ENCODE results near the gene SERTAD2. TPM values are rescaled to one million over a fixed set of nuclear protein-coding genes. Genes with fewer than 3 reads are reported as not detected.

Gene SERTAD2
- total and polyA plus RNA-seq, 2 experiments from 2014 or later, result 6.2 to 6.4 TPM

GRCh38 chr2:64698177-64698643 lies 44.5 kb upstream of the SERTAD2 start:
- Mint-ChIP-seq H3K4me1 (peaks cover 12% of the 10 kb centered on the region), H3K27ac (no peak overlapping the region), H3K36me3 (ENCODE audit: low read depth) (no peaks in the 10 kb centered on the region; the same call in 2 of the 3 replicates), H3K27me3 (ENCODE audit: insufficient read depth, low read depth, poor library complexity) (no peaks in the 10 kb centered on the region), H3K4me3 (no peak overlapping the region), H3K9me3 (no peaks in the 10 kb centered on the region)
- no peaks in the 10 kb centered on the region for H3K27me3 ChIP-seq (ENCODE audit: insufficient read depth)
- no peak for DNase-seq (ENCODE audit: low spot score)
- no peaks in the 10 kb centered on the region for H3K79me2 ChIP-seq (replicated peaks; ENCODE audit: insufficient read depth)
- H3K4me3 ChIP-seq, result no peak overlapping the region
- TF ChIP-seq CREB1 (CRISPR knock-in tag; IDR thresholded peaks at IDR 0.05; ENCODE audit: low read depth) (no peak), POLR2AphosphoS5 (IDR thresholded peaks at IDR 0.05; ENCODE audit: low read depth) (no peak), ZNF462 (CRISPR knock-in tag; IDR thresholded peaks at IDR 0.05) (no peak), JUNB (IDR thresholded peaks at IDR 0.05; ENCODE audit: unreplicated experiment) (no peak), ETS1 (IDR thresholded peaks at IDR 0.05) (no peak)
- H3K9me2 ChIP-seq (ENCODE audit: insufficient read depth), result no peaks in the 10 kb centered on the region; the same call in 1 of the 2 replicates
- H3F3A ChIP-seq (replicated peaks; ENCODE audit: low read depth), result no peaks in the 10 kb centered on the region
- no peaks in the 10 kb centered on the region for H3K36me3 ChIP-seq (ENCODE audit: insufficient read depth)
- ATAC-seq, result no peak
- no peaks in the 10 kb centered on the region for H4K20me1 ChIP-seq (replicated peaks; ENCODE audit: insufficient read depth)
- H3K4me1 ChIP-seq (ENCODE audit: insufficient read depth), result no peaks in the 10 kb centered on the region
- no peak overlapping the region for H2AFZ ChIP-seq
- H3K4me2 ChIP-seq, result no peak overlapping the region
- H3K27ac ChIP-seq (ENCODE audit: low read depth), result no peak overlapping the region

Data from GM23338 (cell line).